Stimulated activated CD8-positive, alpha-beta memory T cell treated with anti-CD3 and anti-CD28 coated beads, Interleukin-4, amount 100 ng/mL, for 48 hours (primary cell): ENCODE data around the gene GTF2A1L.

Experiments used
- DNase-seq: peaks from one replicate; pipeline ENCODE4 v3.0.0-alpha.2; 2020

GTF2A1L gene

DNA sequence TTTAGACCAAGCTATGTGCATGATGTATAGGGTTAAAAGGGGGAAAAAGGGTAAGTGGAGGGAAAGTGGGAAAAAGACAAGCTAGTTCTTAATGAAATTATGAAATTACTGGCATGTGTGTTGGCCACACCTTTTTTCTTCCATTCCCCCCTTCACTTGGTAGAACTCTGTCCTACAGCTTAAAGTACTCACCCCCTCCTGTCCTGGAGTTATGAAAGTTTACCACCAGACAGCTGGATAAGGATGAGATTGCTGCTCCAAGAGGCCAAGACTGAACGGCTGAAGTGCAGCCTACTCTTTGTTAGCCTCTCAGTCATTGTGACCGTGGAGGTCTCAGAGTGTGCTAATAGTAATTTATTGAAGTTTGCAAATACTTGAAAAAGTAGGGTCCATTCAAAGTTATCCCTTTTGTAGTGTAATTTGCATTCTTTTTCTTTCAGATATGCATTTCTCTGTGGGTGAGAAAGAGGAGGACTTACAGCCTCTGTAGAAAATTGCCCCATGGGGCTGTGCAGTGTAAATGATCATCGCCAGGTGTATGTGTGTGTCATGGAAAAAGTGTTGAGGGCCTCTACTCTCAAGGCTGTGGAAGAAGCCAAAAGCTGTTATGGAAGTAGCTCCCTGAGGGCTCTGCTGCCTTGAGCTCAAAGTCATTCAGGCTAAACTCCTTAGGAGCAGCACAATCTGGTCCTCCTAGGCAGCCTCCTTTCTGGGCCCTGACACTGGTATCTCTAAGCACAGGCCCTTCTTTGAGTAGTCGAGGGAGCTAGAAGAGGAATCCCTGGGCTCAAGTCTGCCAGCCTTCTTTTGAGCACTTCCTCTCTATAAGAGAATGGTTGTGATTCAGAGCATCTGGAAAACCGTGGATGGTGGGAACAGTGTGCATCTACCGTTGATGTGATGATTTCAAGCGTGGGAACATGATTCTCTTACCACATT lies 91.7 kb downstream of the GTF2A1L start:
- no peak for DNase-seq

DNA sequence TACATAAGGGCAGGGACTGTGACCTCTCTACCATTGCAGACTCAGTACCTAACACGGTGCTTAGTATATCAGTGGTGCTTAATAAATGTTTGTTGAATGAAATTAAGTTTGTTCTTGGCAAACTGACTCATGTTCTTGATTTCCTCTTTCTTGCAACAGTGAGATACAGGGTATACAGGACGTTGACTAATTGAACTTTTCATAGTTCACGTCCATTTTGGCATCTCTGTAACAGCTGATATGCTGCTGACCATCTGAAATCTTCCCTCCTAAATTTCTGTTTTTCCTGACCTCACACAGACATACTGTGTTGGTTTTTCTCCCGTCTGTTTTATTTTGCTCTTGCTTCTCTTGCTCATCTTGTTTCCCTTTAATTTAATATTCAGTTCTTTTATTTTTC lies 93.7 kb downstream of the GTF2A1L start:
- DNase-seq: no peak

DNA sequence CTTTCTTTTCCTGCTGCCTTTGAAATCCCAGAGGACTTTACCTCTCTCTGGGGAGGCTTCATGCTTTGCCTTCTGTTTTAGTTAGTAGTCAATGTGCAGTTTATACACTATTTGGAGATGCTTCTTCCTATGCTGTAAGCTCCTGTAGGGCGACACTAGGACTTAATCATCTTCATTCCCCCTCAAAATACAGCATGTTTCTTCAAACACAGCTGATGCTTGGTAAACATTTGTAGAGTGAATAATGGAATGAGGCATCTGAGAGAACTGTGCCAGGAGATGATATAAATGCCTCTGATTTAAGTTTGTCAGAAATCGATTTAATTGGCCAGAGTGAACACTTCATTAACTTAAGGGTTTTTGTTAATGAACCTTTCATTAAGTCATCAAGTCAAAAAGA lies 94.5 kb downstream of the GTF2A1L start:
- no peak for DNase-seq

DNA sequence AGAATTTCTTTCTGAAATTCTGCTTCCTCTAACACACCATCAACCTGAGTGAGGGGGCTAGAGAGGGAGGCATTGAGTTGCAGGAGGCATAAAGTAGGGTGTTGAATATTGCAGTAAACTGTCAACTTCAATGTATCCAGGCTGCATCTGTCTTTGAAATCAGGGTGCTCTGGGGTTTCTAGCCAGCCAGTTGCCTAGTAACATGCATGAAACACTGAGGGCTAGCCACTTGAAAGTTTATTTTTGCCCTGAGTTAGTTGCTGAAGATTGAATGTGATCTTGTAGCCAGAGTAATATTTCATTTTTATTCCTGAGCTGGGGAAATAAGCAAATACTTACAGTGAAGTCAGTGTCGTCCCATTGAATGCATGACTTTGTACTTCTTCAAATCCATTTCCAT lies 96.0 kb downstream of the GTF2A1L start:
- DNase-seq: no peak

DNA sequence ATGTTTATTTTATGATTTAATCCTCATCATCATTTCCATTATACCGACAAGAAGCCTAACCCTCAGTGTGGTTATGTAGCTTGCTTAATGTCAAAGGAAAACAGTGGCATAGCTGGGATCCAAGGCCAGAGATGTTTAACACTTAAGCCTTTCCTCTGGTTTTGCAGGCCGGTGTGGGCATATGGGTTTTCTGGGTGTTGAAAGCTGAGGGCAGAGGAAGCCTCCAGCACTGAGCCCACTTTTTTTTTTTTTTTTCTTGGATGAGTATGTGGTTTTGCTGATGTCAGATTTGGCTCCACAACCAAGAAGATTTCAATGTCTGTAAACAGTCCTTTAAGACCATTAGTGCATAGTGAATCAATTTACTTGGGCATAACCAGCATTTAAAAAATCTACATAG lies 96.6 kb downstream of the GTF2A1L start:
- no peak for DNase-seq

DNA sequence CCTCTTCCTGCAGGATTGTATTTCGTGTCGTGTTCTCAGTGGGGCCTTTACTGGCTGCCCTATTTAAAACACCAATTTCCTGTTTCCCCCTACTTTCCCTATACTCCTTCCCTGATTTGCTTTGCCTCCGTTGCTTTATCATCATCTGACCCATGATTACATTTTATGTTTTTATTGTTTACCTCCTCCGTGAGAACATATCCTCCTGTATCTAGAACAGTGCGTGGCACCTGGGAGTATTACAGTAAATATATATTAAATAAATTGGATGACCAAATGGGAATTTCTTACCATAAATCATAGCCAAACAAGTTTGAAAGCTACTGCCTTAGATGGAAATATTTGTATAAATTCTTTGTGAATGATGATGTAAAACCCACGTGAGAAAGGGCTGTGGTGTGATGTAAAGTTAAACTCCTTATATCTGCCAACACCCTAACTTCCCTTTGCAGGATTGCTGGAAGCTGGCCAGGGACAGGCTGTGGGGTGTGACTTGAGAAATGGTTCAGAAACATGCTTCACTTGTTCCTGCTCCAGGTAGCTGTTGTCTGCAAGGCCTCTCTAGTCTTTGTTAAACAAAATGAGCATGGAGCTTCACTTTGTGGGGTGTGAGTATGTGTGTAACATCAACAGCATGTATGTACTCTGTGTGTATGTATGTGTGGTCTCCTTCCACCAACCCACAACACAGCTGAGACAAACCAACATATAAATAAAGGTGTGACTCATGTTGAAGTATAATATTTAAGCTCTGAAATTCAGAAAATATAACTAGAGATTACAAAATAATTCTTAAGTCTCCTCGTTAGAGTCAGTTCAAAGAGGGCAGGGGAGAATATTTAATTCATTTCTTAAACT lies 97.6 kb downstream of the GTF2A1L start:
- no peak for DNase-seq

DNA sequence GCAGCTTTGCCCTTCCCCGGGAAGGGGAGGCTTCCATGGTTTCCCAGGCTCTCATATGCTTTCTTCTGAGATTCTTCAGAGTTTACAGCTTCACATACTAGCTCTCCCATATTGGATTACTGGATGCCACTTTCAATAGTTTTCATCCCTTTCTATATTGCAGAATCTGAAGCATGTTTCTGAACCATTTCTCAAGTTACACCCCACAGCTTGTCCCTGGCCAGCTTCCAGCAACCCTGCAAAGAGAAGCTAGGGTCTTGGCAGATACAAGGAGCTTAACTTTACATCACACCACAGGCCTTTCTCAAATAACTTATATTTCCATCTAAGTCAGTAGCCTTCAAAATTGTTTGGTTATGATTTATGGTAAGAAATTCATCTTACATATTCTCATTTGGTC lies 98.3 kb downstream of the GTF2A1L start:
- no peak for DNase-seq

DNA sequence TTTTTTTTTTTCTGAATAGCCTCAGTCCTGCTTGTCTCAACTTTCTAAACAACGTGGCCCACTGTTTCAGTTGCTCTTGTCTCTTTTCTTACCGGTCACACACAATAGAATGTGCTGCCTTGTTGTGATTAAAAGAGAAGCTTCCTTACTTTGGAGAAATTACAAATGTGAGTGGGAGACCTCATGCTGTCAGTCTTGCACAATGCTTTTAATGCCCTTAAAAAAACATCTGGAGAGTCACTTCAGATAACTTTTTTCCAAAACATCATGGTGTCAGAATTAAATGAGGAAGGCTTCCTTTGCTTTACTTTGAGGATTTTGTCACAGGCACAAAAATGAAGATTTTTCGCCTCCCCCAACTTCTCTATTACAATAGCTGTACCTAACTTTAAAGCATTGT lies 100.2 kb downstream of the GTF2A1L start:
- DNase-seq: no peak

DNA sequence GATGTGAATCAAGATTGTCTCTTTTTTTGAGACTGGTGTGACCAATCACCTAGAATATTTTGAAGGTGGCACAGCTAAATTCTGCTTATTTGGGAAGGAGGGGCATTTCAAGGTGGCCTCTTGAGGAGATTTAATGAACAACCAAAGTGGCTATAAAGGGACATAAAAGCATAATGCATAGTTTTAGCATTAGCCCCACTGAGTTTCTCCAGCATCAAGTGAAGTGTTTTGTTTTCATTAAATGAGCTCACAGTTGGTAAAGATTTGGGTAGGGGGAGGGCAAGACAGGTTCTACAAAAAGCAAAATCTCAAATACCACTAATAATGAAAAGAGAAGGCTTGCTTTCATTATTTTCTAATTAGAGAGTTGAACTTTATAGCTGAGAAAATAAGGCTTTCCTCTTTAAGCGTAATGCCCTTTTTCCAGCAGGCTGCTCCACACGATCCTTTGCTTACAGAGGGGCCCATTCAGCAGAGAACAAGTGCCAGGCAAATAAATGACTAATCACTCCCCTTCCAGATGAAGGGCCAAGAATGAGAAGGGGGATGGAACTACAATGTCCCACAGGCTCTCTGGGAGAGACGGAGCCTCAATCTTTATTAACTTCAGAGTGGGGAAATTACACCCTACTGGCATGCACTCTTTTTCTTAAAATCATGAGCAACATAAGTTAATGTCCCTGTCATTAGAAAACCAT lies 102.0 kb downstream of the GTF2A1L start:
- no peak for DNase-seq

DNA sequence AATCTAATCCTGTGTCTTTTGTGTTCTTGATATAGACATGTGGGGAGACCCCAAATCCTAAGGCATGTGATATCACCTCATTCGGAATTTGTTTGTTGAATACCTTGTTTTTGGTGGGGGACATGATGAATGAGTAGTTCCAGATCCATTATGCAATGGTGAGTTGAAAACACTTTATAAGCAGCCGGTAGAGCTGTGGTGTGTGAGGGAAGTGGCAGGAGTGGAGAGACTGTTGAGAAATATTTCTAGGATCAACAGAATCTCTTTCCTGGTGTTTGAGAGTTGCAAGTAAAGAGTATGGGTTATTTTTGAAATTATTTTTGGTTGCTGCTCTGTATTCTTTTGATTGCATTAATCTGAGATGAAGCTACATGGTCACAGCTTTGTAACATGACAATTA lies 103.5 kb downstream of the GTF2A1L start:
- DNase-seq: no peak

DNA sequence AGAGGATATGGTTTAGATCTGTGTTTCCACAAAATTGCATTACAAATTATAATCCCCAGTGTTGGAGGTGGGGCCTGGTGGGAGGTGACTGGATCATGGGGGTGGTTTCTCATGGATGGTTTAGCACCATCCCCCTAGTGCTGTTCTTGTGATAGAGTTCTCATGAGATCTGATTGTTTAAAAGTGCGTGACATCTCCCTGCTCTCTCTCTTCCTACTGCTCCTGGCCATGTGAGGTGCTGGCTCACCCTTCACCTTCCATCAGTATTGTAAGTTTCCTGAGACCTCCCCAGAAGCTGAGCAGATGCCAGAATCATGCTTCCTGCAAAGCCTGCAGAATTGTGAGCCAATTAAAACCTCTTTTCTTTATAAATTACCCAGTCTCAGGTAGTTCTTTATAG lies 104.7 kb downstream of the GTF2A1L start:
- DNase-seq: no peak

DNA sequence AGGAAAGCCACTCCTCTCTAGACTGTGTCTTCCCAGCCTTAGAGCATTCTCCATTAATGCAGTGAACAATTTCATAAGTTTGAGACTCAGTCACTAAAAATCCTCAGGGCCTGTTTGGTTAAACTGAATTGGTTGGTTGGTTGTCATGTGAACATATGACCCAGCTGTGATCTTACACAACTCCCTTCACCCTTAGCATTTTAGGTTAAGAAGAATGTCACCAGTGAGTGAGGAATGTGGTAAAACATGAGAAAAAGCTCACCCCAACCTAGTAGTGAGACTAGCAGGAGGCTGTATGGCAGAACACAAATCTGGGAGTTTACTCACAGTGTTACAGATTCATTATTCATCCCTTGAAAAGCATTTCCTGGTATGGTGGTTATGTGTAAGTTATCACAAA lies 105.5 kb downstream of the GTF2A1L start:
- no peak for DNase-seq

DNA sequence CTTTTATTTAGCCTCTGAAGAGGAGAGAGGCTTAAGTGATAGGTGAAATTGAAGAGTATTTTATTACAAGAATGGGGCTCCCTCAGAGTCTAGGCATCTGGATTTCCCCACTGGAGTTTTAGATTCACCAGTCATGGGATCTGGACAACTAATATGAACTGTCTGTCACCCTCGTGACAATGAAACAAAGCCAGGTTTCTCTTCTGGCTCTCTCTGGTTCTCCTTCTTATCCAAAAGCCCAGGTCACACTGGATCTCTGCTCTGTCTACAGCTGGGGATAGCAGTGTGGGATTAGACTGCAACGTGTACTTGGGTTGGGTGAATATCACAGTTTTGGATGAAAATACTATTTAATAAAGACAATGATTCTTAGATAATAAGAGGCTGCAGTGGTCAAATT lies 106.6 kb downstream of the GTF2A1L start:
- no peak for DNase-seq

DNA sequence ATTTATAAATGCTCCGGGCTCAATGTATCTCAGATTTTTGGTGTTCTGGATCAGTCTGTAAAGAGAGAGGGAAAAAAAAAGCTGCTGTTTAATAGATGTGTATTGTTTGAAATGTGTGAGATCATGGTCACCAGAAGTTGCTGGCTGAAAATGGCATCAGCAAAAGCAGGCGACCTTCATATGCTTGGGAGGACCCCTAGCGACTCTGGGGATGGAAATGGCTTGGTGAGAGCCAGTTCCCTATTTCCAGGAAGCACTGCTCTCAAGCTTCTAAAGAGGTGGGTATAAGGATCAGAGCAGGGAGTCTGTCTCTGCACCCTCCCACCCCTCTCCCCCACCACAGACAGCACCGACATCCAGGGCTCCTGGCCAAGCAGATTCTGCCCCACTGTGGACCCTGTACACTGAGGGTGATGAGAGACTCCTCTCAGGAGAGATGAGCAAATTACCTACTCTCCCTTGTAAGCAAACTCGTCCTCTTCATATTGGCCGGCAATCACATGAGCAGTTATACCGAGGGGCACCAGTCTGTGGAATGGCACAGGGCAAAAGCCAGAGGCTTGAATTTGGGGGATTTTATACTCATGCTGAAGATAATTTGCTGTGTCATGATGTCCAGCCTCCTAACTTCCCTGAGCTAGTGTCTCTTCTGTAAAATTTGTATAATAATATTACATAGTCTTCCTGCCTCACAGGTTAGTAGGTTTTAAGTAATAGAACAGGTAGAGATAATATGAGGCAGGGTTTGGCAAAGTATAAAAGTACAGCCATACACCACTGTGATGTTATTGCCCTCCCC lies 108.2 kb downstream of the GTF2A1L start:
- no peak for DNase-seq

DNA sequence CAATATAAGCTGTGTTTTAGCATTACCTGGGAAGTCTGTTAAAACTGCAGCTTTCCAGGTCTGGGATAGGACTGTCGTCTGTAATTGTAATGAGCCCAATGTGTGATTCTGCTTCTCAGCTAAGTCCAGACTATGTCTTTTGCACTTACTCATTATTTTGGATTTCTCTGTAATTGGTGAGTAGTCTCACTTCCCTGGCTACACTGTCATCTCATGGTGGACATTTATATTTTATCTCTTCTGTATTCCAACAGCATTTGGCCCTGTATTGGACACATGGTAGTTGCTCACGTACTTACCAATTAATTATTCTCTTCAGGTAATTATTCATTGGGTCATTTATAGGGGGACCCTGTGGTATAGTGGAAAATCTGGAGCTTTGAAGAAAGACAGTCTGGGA lies 109.9 kb downstream of the GTF2A1L start:
- no peak for DNase-seq

DNA sequence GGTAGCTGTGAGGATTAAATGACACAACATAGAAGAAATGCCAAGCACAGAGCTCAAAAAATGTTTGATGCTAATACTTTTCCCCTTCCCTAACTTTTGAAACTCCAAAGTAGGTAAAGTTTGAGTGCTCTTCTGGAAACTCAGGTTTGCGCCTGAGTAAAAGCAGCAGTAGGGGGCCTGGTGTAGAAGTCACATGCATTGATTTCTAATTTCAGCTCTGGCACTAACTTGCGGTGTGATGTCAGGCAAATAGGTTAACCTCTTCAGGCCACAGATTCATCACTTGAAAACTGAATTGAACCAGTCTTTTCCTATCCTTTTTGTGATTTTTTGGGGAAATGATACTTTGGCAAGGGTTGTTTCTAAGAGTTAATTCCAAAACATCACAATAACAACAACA lies 110.6 kb downstream of the GTF2A1L start:
- no peak for DNase-seq

DNA sequence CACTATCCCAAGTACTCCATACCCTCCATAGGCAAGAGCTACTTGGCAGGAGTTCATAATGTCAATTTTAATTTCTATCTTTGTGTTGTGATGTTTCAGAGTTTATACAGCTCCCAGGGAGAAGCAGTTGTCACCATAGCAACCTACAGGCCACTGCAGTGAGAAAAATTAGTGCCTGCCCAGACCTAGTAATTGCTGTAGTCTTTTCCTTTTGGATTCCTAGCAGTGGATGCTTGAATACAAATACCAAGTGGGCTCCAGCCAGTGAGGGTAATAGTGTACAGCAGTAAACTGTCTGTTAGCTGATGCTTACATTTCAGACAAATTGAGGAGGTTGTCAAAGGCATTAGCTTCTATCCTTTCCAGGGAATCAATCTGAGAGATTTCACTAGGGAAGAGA lies 111.2 kb downstream of the GTF2A1L start:
- DNase-seq: no peak
